ENCODE measurements around the gene CYP17A1. TPM values are rescaled to one million over a fixed set of nuclear protein-coding genes. Genes with fewer than 3 reads are reported as not detected.

The CYP17A1 gene
- polyA plus RNA-seq, 3 donors from 2014 or later, result 0.12 TPM; not detected in 2

- H3K4me3 Mint-ChIP-seq, result no peak overlapping the region
- H3K4me1 Mint-ChIP-seq, result peaks cover 49 to 65% of the 10 kb centered on the region in 2 donors
- H3K27me3 Mint-ChIP-seq (ENCODE audit: low read depth in 3 of 3), result peaks cover 0 to 2% (median 0%) of the 10 kb centered on the region in 3 donors
- peak overlapping the region in 5 of 6 donors; percentile 17 to 69 (median 24) for H3K27ac Mint-ChIP-seq
- peaks cover 10 to 31% (median 14%) of the 10 kb centered on the region in 3 donors for H3K36me3 Mint-ChIP-seq
- DNase-seq, result no peak
- no peaks in the 10 kb centered on the region for H3K9me3 Mint-ChIP-seq
These were observed 25.9 kb downstream of the CYP17A1 start for GRCh38 chr10:102811346-102811745.

DNA sequence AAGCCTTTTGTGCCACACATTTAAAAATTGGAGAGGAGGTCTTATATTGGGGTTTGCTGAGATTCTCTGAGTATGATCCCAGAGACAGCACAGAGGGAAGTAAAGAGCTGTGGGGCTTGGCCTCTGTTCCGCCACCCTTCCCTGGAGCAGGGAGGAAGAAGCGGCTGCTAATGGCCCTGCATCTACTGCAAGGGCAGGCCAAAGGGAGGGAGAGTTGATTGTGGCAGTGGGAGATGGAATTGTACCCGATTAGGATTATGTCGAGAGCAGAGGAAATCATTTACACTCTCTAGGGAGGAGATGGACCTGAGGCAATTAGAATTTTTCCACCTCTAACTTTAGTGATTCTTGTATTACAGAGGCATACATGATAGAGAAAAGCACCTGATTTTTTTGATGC, 28.8 kb downstream of the CYP17A1 start:
- Mint-ChIP-seq H3K4me3 (no peak overlapping the region), H3K27me3 (ENCODE audit: low read depth in 3 of 3) (peaks cover 0 to 3% (median 0%) of the 10 kb centered on the region in 3 donors), H3K36me3 (peaks cover 9 to 30% (median 10%) of the 10 kb centered on the region in 3 donors), H3K9me3 (no peaks in the 10 kb centered on the region), H3K4me1 (peaks cover 26 to 48% of the 10 kb centered on the region in 2 donors), H3K27ac (peak overlapping the region in 4 of 6 donors; percentile 48 to 87 (median 72))
- DNase-seq, result no peak

DNA sequence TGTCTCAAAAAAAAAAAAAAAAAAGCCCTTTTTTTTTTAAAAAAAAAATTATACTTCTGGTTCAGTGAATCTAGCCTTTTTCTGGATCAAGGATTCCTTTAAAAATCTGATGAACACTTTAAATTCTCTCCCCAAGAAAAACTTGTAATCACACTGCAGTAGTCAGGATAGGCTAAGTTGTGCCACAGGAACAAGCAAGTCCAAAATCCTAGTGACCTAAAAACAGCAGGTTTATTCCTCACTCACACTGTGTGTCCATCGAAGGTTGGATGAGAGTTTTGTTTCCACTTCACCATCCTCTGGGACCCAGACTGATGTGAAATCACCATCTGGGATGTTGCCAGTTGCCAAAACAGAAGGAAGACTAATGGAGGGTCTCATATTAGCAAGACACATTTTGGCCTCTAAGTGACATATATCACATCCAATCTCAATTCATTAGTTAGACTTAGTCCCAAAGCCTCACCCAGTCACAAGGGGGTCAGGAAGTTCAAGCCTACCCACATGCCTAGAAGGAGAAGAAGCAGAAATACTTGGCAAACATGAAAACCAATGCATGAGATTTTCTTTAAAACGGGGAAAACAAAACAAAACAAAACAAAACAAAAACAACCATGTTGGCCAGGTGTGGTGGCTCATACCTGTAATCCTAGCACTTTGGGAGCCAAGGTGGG, 32.7 kb downstream of the CYP17A1 start:
- no peaks in the 10 kb centered on the region for H3K9me3 Mint-ChIP-seq
- H3K36me3 Mint-ChIP-seq, result peaks cover 9 to 20% (median 10%) of the 10 kb centered on the region in 3 donors
- DNase-seq, result no peak
- peak overlapping the region in 4 of 6 donors; percentile 8 to 61 (median 52) for H3K27ac Mint-ChIP-seq
- peaks cover 33 to 60% of the 10 kb centered on the region in 2 donors for H3K4me1 Mint-ChIP-seq
- H3K4me3 Mint-ChIP-seq, result no peak overlapping the region
- peaks cover 0 to 3% (median 0%) of the 10 kb centered on the region in 3 donors for H3K27me3 Mint-ChIP-seq (ENCODE audit: low read depth in 3 of 3)

DNA sequence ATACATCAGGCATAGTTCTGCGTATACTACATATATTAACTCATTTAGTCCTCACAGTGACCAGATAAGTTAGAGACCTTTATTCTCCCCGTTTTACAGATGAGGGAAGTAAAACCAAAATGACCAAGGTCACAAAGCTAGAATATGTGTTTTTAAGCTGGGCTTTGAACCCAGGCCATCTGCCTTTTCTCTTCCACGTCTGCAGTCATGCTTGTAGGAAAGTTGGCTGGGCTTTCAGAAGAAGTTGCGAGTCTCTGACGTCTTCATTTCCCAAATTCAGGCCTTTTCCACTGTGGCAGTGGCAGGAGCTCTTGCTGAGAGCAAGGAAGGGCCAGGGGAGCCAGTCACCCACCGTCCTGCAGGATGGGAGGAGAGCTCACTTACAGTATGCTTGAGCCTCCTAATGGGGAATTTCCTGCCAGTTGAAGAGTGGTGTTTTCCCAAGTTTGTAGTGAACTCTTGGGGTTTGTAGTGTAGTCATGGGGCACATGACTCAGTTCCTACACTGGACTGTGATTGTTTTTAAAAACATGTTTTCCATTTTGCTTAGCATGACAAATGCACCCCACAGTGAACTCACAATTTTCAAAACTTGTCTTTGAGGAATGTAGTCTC, 34.2 kb downstream of the CYP17A1 start:
- Mint-ChIP-seq H3K27me3 (ENCODE audit: low read depth in 3 of 3) (peaks cover 0 to 3% (median 0%) of the 10 kb centered on the region in 3 donors), H3K4me1 (peaks cover 36 to 59% of the 10 kb centered on the region in 2 donors), H3K36me3 (peaks cover 9 to 24% (median 10%) of the 10 kb centered on the region in 3 donors), H3K4me3 (peak overlapping the region in 2 of 5 donors; percentile 17 to 30), H3K27ac (peak overlapping the region in 5 of 6 donors; percentile 52 to 92 (median 78)), H3K9me3 (no peaks in the 10 kb centered on the region)
- DNase-seq, result no peak

DNA sequence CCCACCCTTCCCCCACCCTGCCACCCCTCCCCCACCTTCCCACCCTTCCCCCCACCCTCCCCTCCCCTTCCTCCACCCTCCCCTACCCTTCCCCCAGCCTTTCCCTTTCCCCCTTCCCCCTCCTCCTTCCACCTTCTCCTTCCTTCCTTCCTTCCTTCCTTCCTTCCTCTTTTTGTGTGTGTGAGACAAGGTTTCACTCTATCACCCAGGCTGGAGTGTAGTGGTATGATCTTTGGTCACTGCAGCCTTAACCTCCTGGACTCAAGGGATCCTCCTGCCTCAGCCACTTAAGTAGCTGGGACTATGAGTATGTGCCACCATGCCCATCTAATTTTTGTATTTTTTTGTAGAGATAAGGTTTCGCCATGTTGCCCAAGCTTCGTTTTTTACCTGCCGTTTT, 35.2 kb downstream of the CYP17A1 start:
- peaks cover 9 to 24% (median 10%) of the 10 kb centered on the region in 3 donors for H3K36me3 Mint-ChIP-seq
- peak overlapping the region; percentile 52 to 92 (median 58) for H3K27ac Mint-ChIP-seq
- no peaks in the 10 kb centered on the region for H3K9me3 Mint-ChIP-seq
- H3K27me3 Mint-ChIP-seq (ENCODE audit: low read depth in 3 of 3), result peaks cover 0 to 3% (median 0%) of the 10 kb centered on the region in 3 donors
- H3K4me3 Mint-ChIP-seq, result peak overlapping the region in 1 of 5 donors; percentile 8
- peaks cover 45 to 70% of the 10 kb centered on the region in 2 donors for H3K4me1 Mint-ChIP-seq
- no peak for DNase-seq

- Mint-ChIP-seq H3K36me3 (peaks cover 9 to 24% (median 10%) of the 10 kb centered on the region in 3 donors), H3K4me3 (no peak overlapping the region), H3K27ac (peak overlapping the region in 3 of 6 donors; percentile 51 to 67 (median 60)), H3K9me3 (no peaks in the 10 kb centered on the region), H3K4me1 (peaks cover 47 to 72% of the 10 kb centered on the region in 2 donors), H3K27me3 (ENCODE audit: low read depth in 3 of 3) (peaks cover 0 to 3% (median 0%) of the 10 kb centered on the region in 3 donors)
- DNase-seq, result no peak
These were observed 35.7 kb downstream of the CYP17A1 start for GRCh38 chr10:102801496-102801895.

GRCh38 chr10:102800611-102801335, 36.4 kb downstream of the CYP17A1 start:
- H3K36me3 Mint-ChIP-seq, result peaks cover 9 to 24% (median 10%) of the 10 kb centered on the region in 3 donors
- H3K27ac Mint-ChIP-seq, result peak overlapping the region in 5 of 6 donors; percentile 18 to 67 (median 60)
- no peaks in the 10 kb centered on the region for H3K9me3 Mint-ChIP-seq
- peaks cover 54 to 74% of the 10 kb centered on the region in 2 donors for H3K4me1 Mint-ChIP-seq
- H3K4me3 Mint-ChIP-seq, result no peak overlapping the region
- peaks cover 0 to 3% (median 0%) of the 10 kb centered on the region in 3 donors for H3K27me3 Mint-ChIP-seq (ENCODE audit: low read depth in 3 of 3)
- no peak for DNase-seq

DNA sequence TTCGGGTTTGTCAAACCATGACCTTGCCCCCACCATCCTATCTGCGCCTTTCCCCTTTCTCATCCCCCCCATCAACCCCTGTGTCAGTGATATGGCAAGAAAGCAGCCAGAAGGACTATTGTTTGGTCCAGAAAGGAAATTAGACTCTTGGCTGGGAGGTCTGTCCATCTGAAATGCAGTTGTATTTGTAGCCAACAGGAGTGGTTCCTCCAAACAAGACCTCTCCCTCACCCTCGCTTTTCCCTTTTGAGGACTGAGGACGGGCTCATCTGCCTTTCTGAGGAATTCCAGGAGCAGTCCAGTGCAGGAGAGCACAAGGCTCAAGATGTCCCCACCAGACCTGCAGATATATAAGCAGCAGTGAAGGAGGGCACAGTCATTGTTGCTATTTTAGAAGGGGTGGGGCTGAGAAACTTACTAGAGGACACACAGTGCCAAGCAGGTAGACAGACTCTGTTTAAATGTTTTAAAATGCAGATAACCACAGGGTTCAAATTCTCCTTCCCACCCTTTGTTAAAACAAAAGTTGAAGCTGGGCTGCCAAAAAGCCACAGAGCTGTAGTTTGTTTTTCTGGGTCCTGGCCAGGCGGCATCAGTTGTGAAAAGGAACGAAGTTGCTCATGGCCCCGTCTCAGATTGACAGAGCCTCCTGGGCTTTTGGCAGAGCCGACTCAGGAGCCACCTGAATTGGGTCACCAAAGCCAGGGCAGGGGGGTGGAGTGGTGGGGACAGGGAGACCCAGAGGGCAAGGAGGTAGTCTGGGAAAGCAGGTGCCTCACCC, 37.3 kb downstream of the CYP17A1 start:
- DNase-seq, result no peak
- H3K27me3 Mint-ChIP-seq (ENCODE audit: low read depth in 3 of 3), result peaks cover 0 to 3% (median 0%) of the 10 kb centered on the region in 3 donors
- peaks cover 9 to 24% (median 10%) of the 10 kb centered on the region in 3 donors for H3K36me3 Mint-ChIP-seq
- no peaks in the 10 kb centered on the region for H3K9me3 Mint-ChIP-seq
- peaks cover 63 to 83% of the 10 kb centered on the region in 2 donors for H3K4me1 Mint-ChIP-seq
- peak overlapping the region in 4 of 6 donors; percentile 34 to 73 (median 60) for H3K27ac Mint-ChIP-seq
- no peak overlapping the region for H3K4me3 Mint-ChIP-seq

GRCh38 chr10:102796407-102797176, 40.6 kb downstream of the CYP17A1 start:
- H3K27me3 Mint-ChIP-seq (ENCODE audit: low read depth in 3 of 3), result peaks cover 0 to 2% (median 0%) of the 10 kb centered on the region in 3 donors
- no peaks in the 10 kb centered on the region for H3K9me3 Mint-ChIP-seq
- peaks cover 57 to 74% of the 10 kb centered on the region in 2 donors for H3K4me1 Mint-ChIP-seq
- DNase-seq, result peak; percentile 64 to 69 (median 65)
- H3K4me3 Mint-ChIP-seq, result peak overlapping the region; percentile 69 to 86 (median 82)
- H3K36me3 Mint-ChIP-seq, result peaks cover 0 to 12% (median 0%) of the 10 kb centered on the region in 3 donors
- H3K27ac Mint-ChIP-seq, result peak overlapping the region; percentile 80 to 93 (median 90)

DNA sequence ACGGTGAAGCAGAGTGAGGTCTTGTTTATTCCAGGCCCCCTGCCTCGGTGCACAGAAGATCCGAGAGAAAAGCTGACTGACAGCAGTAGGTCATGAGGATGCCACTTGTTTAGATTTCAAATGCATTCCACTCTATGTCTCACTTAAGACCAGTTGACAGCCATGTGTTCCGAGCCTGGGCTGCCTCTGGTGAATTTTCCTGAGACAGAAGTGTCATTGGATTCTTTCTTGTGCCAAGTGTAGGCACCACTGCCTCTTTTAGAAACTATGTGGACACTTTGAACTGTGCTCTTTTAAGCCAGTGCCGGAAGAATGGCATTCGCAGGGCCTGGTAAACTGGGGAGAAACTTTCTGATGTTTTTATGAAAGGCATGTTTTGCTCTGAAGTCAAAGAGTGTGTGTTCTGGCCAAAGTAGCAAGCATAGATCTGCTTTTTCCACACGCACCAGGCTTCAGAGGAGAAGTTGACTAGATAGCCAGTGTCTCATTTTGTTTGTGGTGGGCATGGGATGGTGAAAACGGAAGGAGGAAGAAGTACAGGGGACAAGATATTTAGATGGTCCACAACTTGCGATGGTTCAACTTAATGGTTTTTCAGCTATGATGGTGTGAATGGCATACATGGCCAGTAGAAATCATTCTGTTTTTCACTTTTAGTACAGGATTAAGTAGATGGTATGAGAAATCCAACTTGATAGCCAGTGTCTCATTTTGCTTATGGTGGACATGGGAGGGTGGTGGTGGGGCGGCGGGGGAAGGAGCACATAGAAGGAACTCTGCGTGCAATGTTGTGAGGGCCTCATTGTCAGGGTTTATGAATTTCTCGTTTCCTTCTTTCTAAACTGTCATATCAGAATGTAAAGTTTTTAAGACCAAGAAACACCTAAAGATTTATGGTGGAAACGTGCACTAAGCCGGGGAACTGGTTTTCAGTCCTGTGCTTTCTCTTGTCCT, 41.5 kb downstream of the CYP17A1 start:
- Mint-ChIP-seq H3K27me3 (ENCODE audit: low read depth in 3 of 3) (peaks cover 0 to 2% (median 0%) of the 10 kb centered on the region in 3 donors), H3K36me3 (peaks cover 0 to 11% (median 0%) of the 10 kb centered on the region in 3 donors), H3K4me1 (peaks cover 51 to 75% of the 10 kb centered on the region in 2 donors), H3K9me3 (no peaks in the 10 kb centered on the region), H3K27ac (peak overlapping the region; percentile 80 to 93 (median 90)), H3K4me3 (peak overlapping the region; percentile 69 to 86 (median 82))
- no peak for DNase-seq

DNA sequence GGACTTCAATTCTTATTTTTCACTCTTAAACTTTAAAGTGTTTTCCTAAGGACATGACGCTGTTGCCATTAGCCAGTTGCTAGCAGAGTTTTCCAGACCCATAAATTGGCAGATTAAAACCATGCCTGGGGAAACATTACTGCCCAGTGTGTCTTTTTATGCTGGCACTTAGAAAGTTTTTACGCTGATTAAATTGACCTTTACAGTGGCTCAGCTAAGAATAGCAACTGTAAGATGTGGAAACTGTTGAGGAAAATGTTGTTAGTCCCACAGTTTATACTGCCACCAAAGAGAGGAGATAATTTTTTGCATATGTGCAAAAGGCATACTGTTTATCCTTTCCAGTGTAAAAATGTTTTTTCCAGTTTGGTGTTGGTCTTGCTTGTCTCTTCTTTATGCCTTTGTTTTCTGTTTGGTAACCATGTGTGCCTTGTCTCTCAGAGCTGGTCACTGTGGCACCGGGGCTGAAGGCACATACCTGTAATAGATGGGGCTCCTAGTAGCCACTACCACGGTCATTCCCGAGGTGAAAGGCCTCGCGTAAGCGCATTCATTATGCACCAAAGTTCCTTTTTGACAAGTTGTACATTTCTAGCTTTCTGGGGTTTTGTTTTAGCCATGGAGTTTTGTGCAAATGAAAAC, 45.3 kb downstream of the CYP17A1 start:
- Mint-ChIP-seq H3K36me3 (peaks cover 4 to 5% (median 4%) of the 10 kb centered on the region in 3 donors), H3K27me3 (ENCODE audit: low read depth in 3 of 3) (peaks cover 0 to 2% (median 0%) of the 10 kb centered on the region in 3 donors), H3K9me3 (no peaks in the 10 kb centered on the region), H3K4me1 (peaks cover 49 to 76% of the 10 kb centered on the region in 2 donors), H3K4me3 (no peak overlapping the region), H3K27ac (peak overlapping the region in 5 of 6 donors; percentile 34 to 67 (median 41))
- no peak for DNase-seq

Measured in immature natural killer cell (primary cell).